A673 (cell line): Measurements from ENCODE around the gene MMD. TPM values are rescaled to one million over a fixed set of nuclear protein-coding genes. Genes with fewer than 3 reads are reported as not detected.
A peak's percentile ranks its signal among the peaks of the same experiment; 100 is the strongest.

Experiments used
- BruUV-seq: library from RNA; stranded (reverse); fragments of 400-500 nt; replicated peaks from 2 replicates; lab custom pipeline; 2021; lab: Mats Ljungman, UMichigan
- CTCF ChIA-PET: fragments of 300-600 bp; sonication (Branson Sonifier 250); formaldehyde crosslinking; loops from one replicate; lab custom pipeline; 2022; ENCODE audit warnings: antibody characterized with exemption; lab: Charles Lee
- POLR2A ChIA-PET: fragments of 300-600 bp; sonication (Branson Sonifier 250); formaldehyde crosslinking; loops from one replicate; lab custom pipeline; 2022; ENCODE audit warnings: antibody characterized with exemption; ENCODE audit not compliant: low non-redundant PET; lab: Charles Lee
- DNase-seq: peaks from one replicate; pipeline ENCODE4 v3.0.0-alpha.2; 2015; ENCODE audit warnings: low spot score
- H3K27ac ChIP-seq: fragments of 200-600 bp; sonication (generic); 2 replicates; pipeline ENCODE4 v1.5.1; 2016; ENCODE audit warnings: mixed run types, low read depth, mild to moderate bottlenecking, mixed read lengths, antibody characterized with exemption, low read length; ENCODE audit not compliant: poor library complexity, severe bottlenecking
- H3K27me3 ChIP-seq: fragments of 200-600 bp; sonication (generic); replicated peaks from 2 replicates; pipeline ENCODE4 v1.6.1; 2017; ENCODE audit warnings: mixed run types, low read depth, mild to moderate bottlenecking, mixed read lengths, antibody characterized with exemption, low read length; ENCODE audit not compliant: insufficient read depth, poor library complexity
- H3K36me3 ChIP-seq: fragments of 200-600 bp; sonication (generic); 2 replicates; pipeline ENCODE4 v1.6.1; 2016; ENCODE audit warnings: mixed run types, mild to moderate bottlenecking, mixed read lengths, antibody characterized with exemption, low read length; ENCODE audit not compliant: insufficient read depth, poor library complexity, severe bottlenecking
- H3K4me1 ChIP-seq: fragments of 200-600 bp; sonication (generic); 2 replicates; pipeline ENCODE4 v1.6.1; 2017; ENCODE audit warnings: mixed run types, mild to moderate bottlenecking, mixed read lengths, antibody characterized with exemption, low read length; ENCODE audit not compliant: insufficient read depth, poor library complexity, severe bottlenecking
- H3K4me3 ChIP-seq: fragments of 200-600 bp; sonication (generic); 2 replicates; pipeline ENCODE4 v1.5.1; 2016; ENCODE audit warnings: low read depth, mixed run types, mild to moderate bottlenecking, mixed read lengths, low read length; ENCODE audit not compliant: poor library complexity, severe bottlenecking
- H3K9me3 ChIP-seq: fragments of 200-600 bp; sonication (generic); 2 replicates; pipeline ENCODE4 v1.6.1; 2016; ENCODE audit warnings: mixed run types, low read depth, mild to moderate bottlenecking, mixed read lengths, antibody characterized with exemption, low read length; ENCODE audit not compliant: poor library complexity, severe bottlenecking
- EZH2 ChIP-seq: fragments of 200-600 bp; sonication (generic); IDR thresholded peaks from 2 replicates; pipeline ENCODE4 v1.6.1; 2017; ENCODE audit warnings: borderline replicate concordance, low read depth, mild to moderate bottlenecking, mixed read lengths, antibody characterized with exemption, low read length; ENCODE audit not compliant: poor library complexity, severe bottlenecking
- intact Hi-C: fragments of 100-400 bp; cut with micrococcal nuclease; formaldehyde crosslinking; loops from one replicate; pipeline ENCODE4 v1.10.0; 2022; ENCODE audit not compliant: unreplicated experiment
- total RNA-seq: library from RNA; stranded (reverse); gene quantifications from 2 replicates; pipeline ENCODE4 v1.2.3, GENCODE V29; 2021
- TF ChIP-seq, protein P1 (sequence below): fragments of 300-800, 200-600 bp; sonication (generic); conservative IDR thresholded peaks from 2 replicates; pipeline ENCODE4 v1.5.1; 2017; ENCODE audit warnings: low read depth, mild to moderate bottlenecking, antibody characterized with exemption, low read length, moderate library complexity, mixed read lengths

MMD gene
- total RNA-seq, 1 experiment from 2014 or later, result 24.9 TPM

DNA sequence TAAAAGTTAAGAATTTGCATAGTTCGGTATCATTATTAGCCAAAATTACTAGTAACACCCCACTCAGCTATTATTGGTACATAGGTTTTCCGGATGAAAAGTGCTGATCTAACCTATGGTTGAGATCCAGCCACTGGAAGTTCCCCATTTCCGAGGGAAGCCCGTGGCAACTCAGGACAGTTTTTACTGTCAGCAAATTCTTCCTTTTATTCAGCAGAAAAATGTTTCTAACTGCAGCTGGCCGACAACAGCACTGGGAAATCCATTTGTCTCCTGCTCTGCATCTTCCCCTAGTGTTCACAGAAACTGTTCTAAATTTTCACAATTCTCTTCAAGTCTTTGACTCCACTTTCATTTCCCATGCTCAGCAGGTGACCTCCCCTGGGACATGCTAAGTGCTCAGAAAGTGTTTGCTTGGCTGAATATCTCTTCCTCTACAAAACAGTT is 15.5 kb upstream of the MMD start:
- Histone ChIP-seq H3K27me3 (no peaks in the 10 kb centered on the region), H3K9me3 (no peaks in the 10 kb centered on the region), H3K4me1 (peaks cover 30% of the 10 kb centered on the region), H3K4me3 (peak overlapping the region; percentile 6), H3K36me3 (no peaks in the 10 kb centered on the region), H3K27ac (peak overlapping the region; percentile 47)
- TF ChIP-seq, protein P1, sequence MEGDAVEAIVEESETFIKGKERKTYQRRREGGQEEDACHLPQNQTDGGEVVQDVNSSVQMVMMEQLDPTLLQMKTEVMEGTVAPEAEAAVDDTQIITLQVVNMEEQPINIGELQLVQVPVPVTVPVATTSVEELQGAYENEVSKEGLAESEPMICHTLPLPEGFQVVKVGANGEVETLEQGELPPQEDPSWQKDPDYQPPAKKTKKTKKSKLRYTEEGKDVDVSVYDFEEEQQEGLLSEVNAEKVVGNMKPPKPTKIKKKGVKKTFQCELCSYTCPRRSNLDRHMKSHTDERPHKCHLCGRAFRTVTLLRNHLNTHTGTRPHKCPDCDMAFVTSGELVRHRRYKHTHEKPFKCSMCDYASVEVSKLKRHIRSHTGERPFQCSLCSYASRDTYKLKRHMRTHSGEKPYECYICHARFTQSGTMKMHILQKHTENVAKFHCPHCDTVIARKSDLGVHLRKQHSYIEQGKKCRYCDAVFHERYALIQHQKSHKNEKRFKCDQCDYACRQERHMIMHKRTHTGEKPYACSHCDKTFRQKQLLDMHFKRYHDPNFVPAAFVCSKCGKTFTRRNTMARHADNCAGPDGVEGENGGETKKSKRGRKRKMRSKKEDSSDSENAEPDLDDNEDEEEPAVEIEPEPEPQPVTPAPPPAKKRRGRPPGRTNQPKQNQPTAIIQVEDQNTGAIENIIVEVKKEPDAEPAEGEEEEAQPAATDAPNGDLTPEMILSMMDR, result no peak
- TF ChIP-seq EZH2, result no peak
- intact Hi-C loops, result loop anchor here (5.0 kb wide), 1 partner anchor 370 kb away; no protein-coding TSS in a partner anchor
- ChIA-PET CTCF (no interaction called here), POLR2A (no interaction called here)
- BruUV-seq, result no TSS peak
- peak; percentile 98 for DNase-seq

DNA sequence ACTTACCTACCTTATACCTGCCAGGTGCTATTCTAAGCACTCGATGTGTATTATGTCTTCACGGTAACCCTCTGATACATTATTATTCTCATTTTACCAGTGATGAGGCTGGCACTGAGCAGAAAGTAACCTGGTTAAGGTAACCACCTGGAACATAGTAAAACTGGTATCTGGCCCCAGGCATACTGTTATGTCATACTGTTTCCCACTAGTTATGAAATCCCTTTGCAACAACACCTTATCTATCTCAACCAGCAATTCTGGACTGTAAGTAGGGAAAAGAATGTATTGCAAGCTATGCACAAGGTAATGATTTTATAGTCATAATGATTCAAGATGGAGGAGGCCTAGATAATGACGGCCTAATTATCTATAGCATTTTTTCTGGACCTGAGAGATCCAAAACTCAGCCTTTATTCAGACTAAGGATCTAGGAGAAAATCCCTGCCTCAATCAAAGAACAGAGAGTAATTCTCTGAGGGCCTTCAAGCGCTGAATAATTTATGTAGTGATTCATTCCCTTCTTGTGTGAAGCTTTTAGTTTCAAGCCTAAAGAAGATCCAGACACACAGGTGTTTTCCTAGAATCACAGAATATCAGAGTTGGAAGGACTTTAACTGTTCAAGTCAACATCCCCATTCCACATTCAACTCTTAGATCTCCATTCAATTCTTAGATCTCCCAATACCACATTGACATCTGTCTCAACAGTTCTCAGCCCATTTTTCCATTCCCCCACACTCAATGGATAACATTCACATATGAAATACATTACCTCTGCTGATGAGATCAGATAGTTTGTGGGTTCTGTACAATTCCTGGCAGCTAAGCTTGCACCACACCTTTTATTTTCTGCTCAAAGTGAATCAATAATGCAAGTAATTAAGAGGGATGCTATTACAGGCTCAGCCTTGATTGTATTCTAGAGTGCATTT is 14.9 kb upstream of the MMD start:
- DNase-seq, result peak; percentile 44
- CTCF ChIA-PET, result no interaction called here

GRCh38 chr17:55435408-55435807 is 13.8 kb upstream of the MMD start:
- ChIA-PET CTCF (interaction anchor here (0.7 kb wide), 1 partner anchor 82 kb away, joined by 7 read pairs; no protein-coding TSS in a partner anchor), POLR2A (no interaction called here)
- H3K4me3 ChIP-seq, result no peak overlapping the region
- no peak overlapping the region for H3K27ac ChIP-seq
- intact Hi-C loops, result loop anchor here (5.0 kb wide), 1 partner anchor 368 kb away; no protein-coding TSS in a partner anchor
- no peaks in the 10 kb centered on the region for H3K27me3 ChIP-seq
- H3K36me3 ChIP-seq, result no peaks in the 10 kb centered on the region
- no TSS peak for BruUV-seq
- H3K9me3 ChIP-seq, result no peaks in the 10 kb centered on the region
- DNase-seq, result no peak
- peaks cover 29% of the 10 kb centered on the region for H3K4me1 ChIP-seq
- TF ChIP-seq EZH2, result no peak
- TF ChIP-seq, protein P1, result no peak

More for the DNA sequence above, 14.9 kb upstream of the MMD start:
- intact Hi-C loops, result loop anchor here (5.0 kb wide), 1 partner anchor 369 kb away; no protein-coding TSS in a partner anchor
- H3K9me3 ChIP-seq, result no peaks in the 10 kb centered on the region
- POLR2A ChIA-PET, result interaction anchor here (0.6 kb wide), 1 partner anchor 84 kb away, joined by 3 read pairs; no protein-coding TSS in a partner anchor
- peak overlapping the region; percentile 6 for H3K4me3 ChIP-seq
- H3K4me1 ChIP-seq, result peaks cover 30% of the 10 kb centered on the region
- no peaks in the 10 kb centered on the region for H3K36me3 ChIP-seq
- TF ChIP-seq, protein P1, result no peak
- no peak for TF ChIP-seq EZH2
- no peaks in the 10 kb centered on the region for H3K27me3 ChIP-seq
- peak overlapping the region; percentile 47 for H3K27ac ChIP-seq
- no TSS peak for BruUV-seq
